GM12891 (cell line): Measurements from ENCODE around the gene NEK10.

ENCODE experiments used
- POLR2A ChIP-seq: IDR thresholded peaks from 2 replicates; pipeline ENCODE4 v1.6.1; 2011; ENCODE audit warnings: low read depth, low read length, control low read depth
- POLR2AphosphoS5 ChIP-seq: IDR thresholded peaks from 2 replicates; pipeline ENCODE4 v1.6.1; 2011; ENCODE audit warnings: low read depth, low read length, control low read depth
- POU2F2 ChIP-seq: IDR thresholded peaks from 2 replicates; pipeline ENCODE4 v1.6.1; 2011; ENCODE audit warnings: low read depth, mild to moderate bottlenecking, control low read depth, low read length, moderate library complexity
- SPI1 ChIP-seq: IDR thresholded peaks from 2 replicates; pipeline ENCODE4 v1.6.1; 2011; ENCODE audit warnings: low read depth, low read length, control low read depth

DNA sequence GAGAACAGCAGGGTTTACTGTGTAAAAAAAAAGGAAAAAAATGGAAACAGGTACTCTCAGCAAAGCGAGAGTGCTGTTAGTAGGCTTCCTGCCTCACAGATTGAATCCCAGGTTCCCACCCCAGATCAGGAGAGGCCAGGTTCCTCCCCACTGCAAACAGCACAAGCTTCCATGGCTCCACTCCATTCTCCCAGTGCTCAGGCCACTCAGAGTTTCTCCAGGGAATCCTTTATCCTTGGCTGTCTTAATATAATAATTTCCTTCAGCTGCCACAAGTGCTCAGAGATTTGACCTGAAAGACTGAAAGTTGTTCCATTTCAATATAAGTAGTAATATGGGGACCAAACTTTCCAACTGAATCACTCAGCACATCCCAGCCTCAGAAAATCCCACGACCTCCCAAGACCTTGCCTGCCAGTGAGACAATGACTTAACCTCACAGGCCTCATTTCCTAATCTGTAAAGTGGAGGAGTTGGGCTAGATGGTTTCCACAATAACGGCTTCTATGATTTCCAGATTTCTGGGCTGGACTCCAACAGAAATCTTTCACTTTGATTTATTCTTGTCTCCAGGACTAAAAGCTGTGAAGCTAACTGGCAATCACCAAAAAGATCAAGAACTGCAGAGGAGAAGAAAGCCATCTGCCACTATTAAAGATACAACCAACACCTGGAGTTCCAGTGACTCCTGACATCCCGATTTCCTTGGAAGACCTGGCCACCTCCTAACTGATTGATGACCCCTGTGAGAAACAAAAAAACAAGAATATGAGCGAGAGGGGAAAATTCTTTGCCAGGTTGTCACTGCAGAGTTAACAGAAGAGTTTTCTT lies 289.5 kb downstream of the NEK10 start:
- TF ChIP-seq POLR2A (no peak), POLR2AphosphoS5 (no peak), SPI1 (no peak), POU2F2 (no peak)
